Testis (tissue), 2 donors: ENCODE data around the gene RNASEL.

Source experiments
- CTCF ChIP-seq, 3 experiments: fragments of 450-650 bp in 2 of 3; fragments of 200-600 bp in 1 of 3; sonication (generic) in 1 of 3; IDR thresholded peaks; one replicate each; pipeline ENCODE4 v1.5.1; 2016 to 2019; ENCODE audit warnings: antibody characterized with exemption in 3 of 3, mild to moderate bottlenecking in 2 of 3, moderate library complexity in 1 of 3
- POLR2A ChIP-seq: fragments of 450-650 bp; IDR thresholded peaks from one replicate; pipeline ENCODE4 v1.6.1; 2017; ENCODE audit warnings: antibody characterized with exemption, mild to moderate bottlenecking, moderate library complexity

GRCh38 chr1:182627622-182628021 lies 38.6 kb upstream of the RNASEL start:
- TF ChIP-seq POLR2A (no peak), CTCF (IDR thresholded peaks at IDR 0.05) (no peak)
